SH-SY5Y (cell line): ENCODE measurements around the gene SLC25A22.

Experiments used
- GATA2 ChIP-seq: IDR thresholded peaks from 2 replicates; pipeline ENCODE4 v1.6.1; 2011; ENCODE audit warnings: mild to moderate bottlenecking, low read depth, low read length
- GATA3 ChIP-seq: IDR thresholded peaks from 2 replicates; pipeline ENCODE4 v1.6.1; 2011; ENCODE audit warnings: low read depth, mild to moderate bottlenecking, low read length, moderate library complexity

- TF ChIP-seq GATA2 (no peak), GATA3 (no peak)
Observed at GRCh38 chr11:846496-847098, 48.5 kb upstream of the SLC25A22 start.
